ENCODE measurements around the gene HCN2. TPM values are rescaled to one million over a fixed set of nuclear protein-coding genes. Genes with fewer than 3 reads are reported as not detected.

Gene HCN2
- polyA plus RNA-seq, 1 of the 3 experiments (the other 2 are of a cell fraction), result 5.6 TPM

GRCh38 chr19:540867-541637, 48.6 kb upstream of the HCN2 start:
- Histone ChIP-seq H4K20me1 (ENCODE audit: insufficient read depth) (0 out of 2 replicates have a peak, but pooled peaks cover 3% of the 10 kb centered on the region), H3F3A (replicated peaks; ENCODE audit: insufficient read depth) (no peaks in the 10 kb centered on the region), H3K9me3 (no peaks in the 10 kb centered on the region), H3K79me2 (ENCODE audit: insufficient read depth) (peaks cover 12% of the 10 kb centered on the region), H3K4me2 (no peak overlapping the region), H3K4me1 (ENCODE audit: control insufficient read depth in 1 of 2, insufficient read depth in 2 of 2, low read depth in 1 of 2, low read length in 1 of 2) (no peaks in the 10 kb centered on the region; a peak in 1 of 4 replicates), H3K9ac (no peak overlapping the region), H3K36me3 (replicated peaks in 1 of 2; ENCODE audit: control insufficient read depth in 1 of 2, insufficient read depth in 2 of 2, low read length in 1 of 2) (peaks cover 0 to 40% of the 10 kb centered on the region in 2 experiments), H3K27me3 (ENCODE audit: insufficient read depth) (no peaks in the 10 kb centered on the region), H2AFZ (ENCODE audit: low read depth) (no peak overlapping the region), H3K9me2 (no peaks in the 10 kb centered on the region), H3K27ac (ENCODE audit: low read depth in 2 of 2, low read length in 1 of 2) (no peak overlapping the region), H3K4me3 (ENCODE audit: low read depth in 2 of 2, low read length in 1 of 2) (no peak overlapping the region)
- CTCF ChIA-PET, result interaction anchor here (1.9 kb wide), 1 partner anchor 28 kb away, joined by 4 read pairs; no protein-coding TSS in a partner anchor
- 94% methylated on average over 51 of the region's 51 CpGs for WGBS (ENCODE audit: low lambda C conversion rate)
- no peak for TF ChIP-seq GABPA (IDR thresholded peaks at IDR 0.05; ENCODE audit: low read depth)
- no peak for TF ChIP-seq MEF2A (IDR thresholded peaks at IDR 0.05; ENCODE audit: borderline replicate concordance, low read depth)
- TF ChIP-seq CTCF (IDR thresholded peaks at IDR 0.05), result no peak
- TF ChIP-seq GATA2 (CRISPR knock-in tag; IDR thresholded peaks at IDR 0.05), result no peak
- TF ChIP-seq RXRA (IDR thresholded peaks at IDR 0.05; ENCODE audit: borderline replicate concordance, low read depth), result no peak
- no peak for TF ChIP-seq EP300 (IDR thresholded peaks at IDR 0.05; ENCODE audit: borderline replicate concordance in 1 of 2, low read depth in 1 of 2, low read length in 1 of 2)
- TF ChIP-seq MAX (IDR thresholded peaks at IDR 0.05; ENCODE audit: low read depth), result no peak
- POLR2A ChIA-PET, result no interaction called here
- no peak for DNase-seq

GRCh38 chr19:541699-542098, 48.0 kb upstream of the HCN2 start:
- H3F3A ChIP-seq (replicated peaks; ENCODE audit: insufficient read depth), result no peaks in the 10 kb centered on the region
- CTCF ChIA-PET, result interaction anchor here (1.0 to 1.9 kb wide), 2 partner anchors 27 to 44 kb away, joined by 4 read pairs; no protein-coding TSS in a partner anchor
- no peaks in the 10 kb centered on the region for H4K20me1 ChIP-seq (ENCODE audit: insufficient read depth)
- H3K9ac ChIP-seq, result no peak overlapping the region
- H3K36me3 ChIP-seq (replicated peaks in 1 of 2; ENCODE audit: control insufficient read depth in 1 of 2, insufficient read depth in 2 of 2, low read length in 1 of 2), result peaks cover 0 to 34% of the 10 kb centered on the region in 2 experiments
- no peaks in the 10 kb centered on the region; a peak in 1 of 4 replicates for H3K4me1 ChIP-seq (ENCODE audit: control insufficient read depth in 1 of 2, insufficient read depth in 2 of 2, low read depth in 1 of 2, low read length in 1 of 2)
- H3K4me3 ChIP-seq (ENCODE audit: low read depth in 2 of 2, low read length in 1 of 2), result no peak overlapping the region
- no peak for DNase-seq
- no peak overlapping the region for H3K4me2 ChIP-seq
- no peak overlapping the region for H3K27ac ChIP-seq (ENCODE audit: low read depth in 2 of 2, low read length in 1 of 2)
- no peaks in the 10 kb centered on the region for H3K9me2 ChIP-seq
- POLR2A ChIA-PET, result interaction anchor here (1.1 to 1.8 kb wide), 2 partner anchors 10 to 15 kb away, joined by 3 to 8 read pairs; partner anchors contain the start of gene CDC34
- no peaks in the 10 kb centered on the region for H3K9me3 ChIP-seq
- H3K27me3 ChIP-seq (ENCODE audit: insufficient read depth), result no peaks in the 10 kb centered on the region
- no peak for TF ChIP-seq YY1 (IDR thresholded peaks at IDR 0.05; ENCODE audit: low read depth)
- TF ChIP-seq NFIC (IDR thresholded peaks at IDR 0.05; ENCODE audit: borderline replicate concordance), result no peak
- no peak for TF ChIP-seq GATA2 (CRISPR knock-in tag; IDR thresholded peaks at IDR 0.05)
- TF ChIP-seq IRF3 (IDR thresholded peaks at IDR 0.05; ENCODE audit: low read depth, low read length), result no peak
- no peak for TF ChIP-seq JUND (IDR thresholded peaks at IDR 0.05)
- TF ChIP-seq RFX5 (IDR thresholded peaks at IDR 0.05; ENCODE audit: low read length), result no peak
- TF ChIP-seq EZH2phosphoT487 (IDR thresholded peaks at IDR 0.05; ENCODE audit: borderline replicate concordance, low read depth), result no peak
- TF ChIP-seq RCOR1 (IDR thresholded peaks at IDR 0.05; ENCODE audit: low read length), result no peak
- no peak for TF ChIP-seq USF1 (IDR thresholded peaks at IDR 0.05; ENCODE audit: borderline replicate concordance, low read depth)
- TF ChIP-seq FOXJ3 (CRISPR knock-in tag; IDR thresholded peaks at IDR 0.05), result no peak
- no peak for TF ChIP-seq NRF1 (IDR thresholded peaks at IDR 0.05; ENCODE audit: low read depth, low read length)
- TF ChIP-seq RXRA (IDR thresholded peaks at IDR 0.05; ENCODE audit: borderline replicate concordance, low read depth), result no peak
- TF ChIP-seq FOSL2 (IDR thresholded peaks at IDR 0.05; ENCODE audit: borderline replicate concordance, low read depth), result no peak
- no peak for TF ChIP-seq SIN3A (IDR thresholded peaks at IDR 0.05; ENCODE audit: borderline replicate concordance, low read depth, low read length)
- no peak for TF ChIP-seq GABPA (IDR thresholded peaks at IDR 0.05; ENCODE audit: low read depth)
- no peak for TF ChIP-seq FOXM1 (IDR thresholded peaks at IDR 0.05; ENCODE audit: low read depth)
- TF ChIP-seq ELF1 (IDR thresholded peaks at IDR 0.05), result no peak
- no peak overlapping the region for H2AFZ ChIP-seq (ENCODE audit: low read depth)
- peaks cover 7% of the 10 kb centered on the region; the same call in 1 of the 2 replicates for H3K79me2 ChIP-seq (ENCODE audit: insufficient read depth)
- WGBS (ENCODE audit: low lambda C conversion rate), result 98% methylated on average over 9 of the region's 26 CpGs
